Stimulated activated CD8-positive, alpha-beta memory T cell treated with anti-CD3 and anti-CD28 coated beads, Interleukin-12 subunit alpha, Interleukin-12 subunit beta, amount 100 ng/mL, for 4 hours (primary cell): ENCODE data around the gene TREML1.
"Not testable (repeated sequence)": the region's sequence is repeated elsewhere in the genome, so short reads cannot be mapped to it uniquely, and the experiment has no call there.

Experiments used
- DNase-seq: peaks from one replicate; pipeline ENCODE4 v3.0.0-alpha.2; 2020; ENCODE audit warnings: low read depth

Gene TREML1, protein sequence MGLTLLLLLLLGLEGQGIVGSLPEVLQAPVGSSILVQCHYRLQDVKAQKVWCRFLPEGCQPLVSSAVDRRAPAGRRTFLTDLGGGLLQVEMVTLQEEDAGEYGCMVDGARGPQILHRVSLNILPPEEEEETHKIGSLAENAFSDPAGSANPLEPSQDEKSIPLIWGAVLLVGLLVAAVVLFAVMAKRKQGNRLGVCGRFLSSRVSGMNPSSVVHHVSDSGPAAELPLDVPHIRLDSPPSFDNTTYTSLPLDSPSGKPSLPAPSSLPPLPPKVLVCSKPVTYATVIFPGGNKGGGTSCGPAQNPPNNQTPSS

DNA sequence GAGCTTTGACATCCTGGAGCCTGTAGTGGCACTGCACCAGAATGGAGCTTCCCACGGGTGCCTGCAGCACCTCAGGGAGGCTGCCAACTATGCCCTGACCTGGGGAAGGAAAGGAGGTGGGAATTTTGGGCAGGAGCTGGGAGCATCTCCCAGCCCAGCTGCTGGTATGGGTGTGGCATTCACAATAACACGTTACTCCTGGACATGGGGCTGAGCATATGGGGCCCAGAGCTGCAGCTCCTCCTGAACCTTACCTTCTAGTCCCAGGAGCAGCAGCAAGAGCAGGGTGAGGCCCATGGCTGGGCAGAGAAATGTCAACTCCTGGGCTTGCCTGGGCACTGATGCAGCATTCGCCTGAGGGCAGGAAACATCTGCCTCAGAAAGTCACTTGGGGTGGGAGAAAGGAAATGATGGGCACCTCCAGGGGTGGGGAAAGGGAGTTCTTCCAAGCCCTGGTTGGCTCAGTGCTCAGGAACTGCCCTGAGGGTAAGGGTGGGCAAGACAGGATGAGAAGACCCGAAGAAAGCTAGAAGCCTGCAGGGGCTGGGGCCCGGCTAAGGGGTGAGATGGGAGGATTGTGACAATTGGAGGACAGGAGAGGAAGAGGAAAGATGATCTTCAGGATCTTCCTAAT is at the start of gene TREML1:
Gene TREML1 (minus strand): TSS at position 356 of the 634 bp plus-strand sequence. CDS start 59 bp downstream, at position 297.
- no peak for DNase-seq

DNA sequence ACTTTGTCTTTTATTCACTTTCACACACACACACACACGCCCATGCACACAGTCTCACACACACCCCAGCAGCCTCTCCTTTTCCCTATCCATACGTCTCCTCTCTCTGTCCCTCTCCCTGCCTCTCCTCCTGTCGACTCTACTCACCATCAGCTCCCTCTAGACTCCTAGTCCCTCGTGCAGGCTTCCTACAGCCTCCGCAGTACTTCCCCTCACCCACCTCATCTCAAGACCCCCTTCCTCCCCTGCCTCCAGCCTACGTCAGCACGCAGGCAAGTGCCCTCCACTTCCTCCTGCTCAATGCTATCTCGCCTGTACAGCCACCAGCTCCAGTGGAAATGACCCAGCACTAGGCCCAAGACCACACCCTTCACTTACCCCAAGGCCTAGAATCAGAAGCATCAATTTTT is 47.6 kb upstream of the TREML1 start:
- no peak for DNase-seq

DNA sequence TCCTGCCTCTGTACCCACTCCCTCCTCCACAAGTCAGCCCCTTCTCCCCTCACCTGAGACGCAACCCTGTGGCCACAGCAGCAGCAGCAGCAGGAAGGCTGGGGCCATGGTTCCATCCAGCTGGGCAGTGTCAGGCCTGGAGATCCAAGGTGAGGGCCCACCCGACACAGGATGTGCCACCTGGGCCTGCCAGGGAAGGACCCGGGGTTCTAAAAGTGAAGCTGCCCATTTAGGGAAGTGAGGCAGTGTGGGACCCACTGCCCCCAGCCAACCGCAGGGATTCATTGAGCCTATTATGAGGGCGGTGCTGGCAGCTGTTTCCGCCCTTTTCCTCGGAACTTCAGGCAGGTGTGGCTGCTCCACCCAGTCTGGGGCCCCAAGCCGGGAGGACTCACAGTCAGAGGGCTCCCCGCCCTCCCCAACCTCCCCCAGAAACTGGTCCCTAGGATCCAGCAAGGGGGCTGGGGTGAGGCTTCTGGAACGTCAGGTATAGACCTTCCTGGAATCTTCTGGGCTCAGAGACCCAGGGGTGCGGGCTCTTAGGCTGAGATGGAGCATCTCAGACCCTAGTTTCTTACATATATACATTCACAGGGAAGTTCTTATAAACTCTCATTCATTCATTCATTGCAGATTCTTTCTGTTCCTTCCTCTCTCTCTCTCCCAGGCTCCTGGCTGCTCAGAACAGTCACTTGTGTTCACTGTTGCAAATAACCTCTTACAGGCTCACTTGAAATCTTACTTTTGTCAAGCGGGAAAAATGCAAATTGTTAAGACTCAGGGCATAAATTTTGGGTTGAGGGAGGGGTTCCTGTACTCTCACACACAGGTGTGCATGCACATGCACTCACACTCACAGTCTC is 47.0 kb upstream of the TREML1 start, which contains the start of gene TREML2:
Gene TREML2 (minus strand): TSS at position 249 of the 863 bp plus-strand sequence. CDS start 141 bp downstream, at position 108.
- no peak for DNase-seq

DNA sequence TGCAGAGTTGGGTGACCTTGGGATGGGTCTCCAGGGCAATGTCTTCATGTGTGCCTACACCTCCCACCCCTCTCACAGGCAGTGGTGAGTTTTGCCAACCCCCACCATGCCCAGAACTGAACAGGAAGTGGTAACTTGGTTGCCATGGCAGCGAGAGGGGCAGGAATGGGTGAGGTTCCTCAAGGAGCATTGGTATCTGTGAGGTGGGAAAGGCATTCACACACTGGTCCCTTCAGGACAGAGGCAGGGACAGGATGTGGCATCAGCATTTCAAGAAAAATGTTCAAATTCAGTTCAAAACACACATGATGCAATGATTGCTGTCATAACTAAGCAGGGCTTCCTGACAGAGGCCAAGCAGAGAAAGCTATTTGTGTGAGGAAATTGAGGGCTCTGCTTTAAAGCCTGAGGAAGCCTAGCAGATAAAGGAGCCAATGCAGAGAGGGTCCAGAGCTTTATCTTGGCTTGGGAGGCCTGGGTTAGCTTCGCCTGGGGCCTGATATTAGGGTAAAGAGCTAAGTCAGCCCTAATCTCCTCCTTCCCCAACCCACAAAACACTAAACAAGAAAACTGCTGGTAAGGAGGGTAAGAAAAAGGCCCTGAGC is 46.3 kb upstream of the TREML1 start:
- no peak for DNase-seq

DNA sequence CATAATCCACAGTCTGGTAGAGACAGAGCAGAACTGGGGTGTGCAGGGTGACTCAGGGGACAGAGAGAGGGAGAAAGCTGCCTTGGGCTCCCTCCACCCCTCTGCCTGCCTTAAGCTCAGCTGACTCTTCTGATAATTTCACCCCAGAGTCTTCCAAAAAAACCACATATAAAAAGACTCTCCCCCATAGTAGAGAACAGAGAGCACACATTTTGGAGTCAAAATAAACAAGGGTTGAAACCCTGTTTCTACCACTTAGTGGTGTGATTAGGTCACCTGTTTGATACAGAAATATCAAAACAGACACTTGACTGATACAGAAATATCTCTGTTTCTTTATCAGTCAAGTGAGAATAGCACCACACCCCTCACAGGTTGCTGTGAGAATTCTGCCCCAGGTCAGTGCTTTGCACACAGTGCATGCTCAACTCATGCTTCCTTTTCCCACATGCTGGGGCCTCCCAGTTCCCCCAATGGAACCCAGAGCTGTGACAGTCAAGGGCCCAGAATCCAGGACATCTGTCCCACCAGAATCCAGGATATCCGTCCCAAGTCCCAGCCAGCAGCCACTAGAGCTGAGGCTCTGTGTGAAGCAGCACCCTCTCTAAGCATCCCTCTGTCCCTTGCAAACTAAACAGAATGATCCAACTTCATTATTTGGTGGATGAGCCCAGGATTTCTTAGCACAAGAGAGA is 45.6 kb upstream of the TREML1 start:
- no peak for DNase-seq

DNA sequence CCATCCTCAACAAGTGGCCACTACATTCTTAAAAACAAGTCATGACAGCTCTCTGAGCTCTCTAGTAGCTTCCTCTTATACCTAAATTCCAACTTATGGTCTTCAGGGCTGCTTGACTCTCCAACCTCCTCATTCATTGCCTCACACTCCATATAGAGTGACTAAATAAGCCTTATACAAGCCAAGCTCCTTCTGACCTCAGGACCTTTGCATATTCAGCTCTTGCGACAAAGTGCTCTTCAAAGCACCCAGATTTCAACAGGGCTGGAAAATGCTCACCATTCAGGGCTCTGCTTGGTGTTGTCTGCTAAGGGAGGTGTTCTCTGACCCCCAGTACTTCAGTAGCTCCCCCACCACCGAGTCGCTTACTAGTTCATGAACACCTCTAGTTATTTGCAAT is 43.1 kb upstream of the TREML1 start:
- DNase-seq = no peak

DNA sequence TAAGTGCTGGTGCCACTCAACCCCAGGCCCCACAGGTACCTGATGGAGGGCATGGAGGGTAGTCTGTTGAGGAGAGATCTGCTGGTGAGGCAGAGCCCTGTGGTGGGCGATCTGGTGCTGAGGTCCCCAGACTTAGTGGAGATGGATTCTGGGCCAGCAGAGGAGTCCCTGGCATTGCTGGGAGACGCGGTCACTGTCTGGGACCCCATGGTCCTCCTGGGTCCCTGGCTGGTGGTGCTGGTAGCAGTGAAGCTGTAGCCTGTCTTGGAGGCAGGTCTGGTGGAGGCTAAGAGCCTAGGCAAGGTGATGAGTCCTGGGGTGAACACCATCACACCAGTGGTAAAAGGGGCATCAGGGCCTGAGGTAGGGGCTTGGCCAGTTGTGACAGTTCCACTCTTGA is 40.2 kb upstream of the TREML1 start:
- no peak for DNase-seq

DNA sequence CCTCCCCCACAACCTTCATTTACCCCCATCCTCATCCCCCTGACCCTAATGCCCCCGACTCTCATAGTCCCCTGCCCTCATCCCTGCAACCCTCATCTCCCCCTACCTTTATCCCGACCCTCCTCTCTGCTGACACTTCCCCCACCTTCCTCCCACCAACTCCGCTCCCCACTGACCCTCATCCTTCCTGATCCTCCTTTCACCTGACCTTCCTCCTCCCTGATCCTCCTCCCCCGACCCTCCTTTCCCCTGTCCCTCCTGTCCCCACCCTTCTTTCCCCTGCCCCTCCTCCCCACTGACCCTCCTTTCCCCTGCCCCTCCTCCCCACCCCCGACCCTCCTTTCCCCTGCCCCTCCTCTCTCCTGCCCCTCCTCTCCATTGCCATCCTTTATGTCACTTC is 39.7 kb upstream of the TREML1 start:
- no peak for DNase-seq

DNA sequence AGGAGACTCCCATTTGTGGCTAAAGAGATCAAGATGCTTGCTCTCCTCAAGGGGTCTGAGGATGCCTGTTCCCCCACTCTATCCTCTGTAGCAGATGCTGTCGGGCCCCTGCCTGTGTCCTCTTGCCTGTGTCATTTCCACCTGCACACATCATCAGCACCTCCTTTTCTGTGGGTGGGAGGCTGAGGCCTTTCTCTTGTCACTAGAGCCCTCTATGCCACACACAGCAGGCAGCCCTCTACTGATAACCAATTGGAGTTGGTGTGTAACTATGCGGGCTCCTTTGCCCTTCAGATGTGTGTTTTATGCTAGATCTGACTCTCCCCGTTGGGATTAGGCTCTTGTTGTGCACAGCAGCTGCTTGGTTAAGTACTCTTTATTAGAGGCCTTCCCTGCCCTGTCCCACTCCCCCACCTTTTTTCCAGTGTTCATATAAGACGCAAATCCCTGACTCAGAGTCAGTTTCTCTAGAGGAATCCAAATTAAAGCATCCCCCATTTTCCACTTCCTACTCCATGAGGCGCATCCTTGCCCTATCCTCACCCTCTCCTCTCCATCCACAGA is 39.1 kb upstream of the TREML1 start:
- no peak for DNase-seq

DNA sequence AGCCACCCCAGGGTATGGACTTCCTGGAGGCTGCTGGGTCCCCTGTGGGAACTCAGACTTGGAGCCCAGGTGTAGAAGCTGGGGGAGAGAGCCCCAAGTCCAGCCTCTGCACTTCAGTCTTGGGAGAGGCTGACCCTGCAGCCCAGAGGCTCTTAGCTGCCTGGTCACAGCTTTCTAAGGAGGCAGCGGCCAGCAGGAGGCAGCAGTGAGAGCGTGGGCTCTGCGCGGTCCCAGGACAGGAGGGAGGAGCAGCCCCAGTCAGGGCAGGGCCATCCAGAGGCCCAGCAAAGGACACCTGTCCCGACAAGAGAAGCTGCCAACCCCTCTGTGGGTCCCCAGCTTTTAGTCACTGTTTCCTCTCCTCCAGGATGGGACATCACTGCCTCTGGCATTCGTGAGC is 37.4 kb upstream of the TREML1 start:
- no peak for DNase-seq

DNA sequence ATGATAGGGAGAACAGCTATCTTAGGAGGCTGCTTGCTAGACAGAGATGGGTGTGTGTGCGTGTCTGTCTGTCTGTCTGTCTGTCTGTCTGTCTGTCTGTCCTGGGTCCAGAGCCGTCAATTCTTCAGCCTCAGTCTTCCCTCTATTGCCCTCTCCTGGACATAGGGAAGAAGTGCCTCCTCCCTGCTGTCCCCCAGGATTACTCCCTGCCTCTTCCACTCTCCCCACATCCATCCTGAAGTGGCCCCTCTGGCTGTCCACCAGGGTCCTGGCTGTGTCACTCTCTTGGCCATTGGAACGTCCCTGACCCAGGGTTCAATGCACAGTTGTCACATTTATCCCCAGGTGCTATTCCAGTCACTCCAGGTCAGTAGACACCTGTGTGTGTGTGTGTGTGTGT is 36.6 kb upstream of the TREML1 start:
- no peak for DNase-seq

DNA sequence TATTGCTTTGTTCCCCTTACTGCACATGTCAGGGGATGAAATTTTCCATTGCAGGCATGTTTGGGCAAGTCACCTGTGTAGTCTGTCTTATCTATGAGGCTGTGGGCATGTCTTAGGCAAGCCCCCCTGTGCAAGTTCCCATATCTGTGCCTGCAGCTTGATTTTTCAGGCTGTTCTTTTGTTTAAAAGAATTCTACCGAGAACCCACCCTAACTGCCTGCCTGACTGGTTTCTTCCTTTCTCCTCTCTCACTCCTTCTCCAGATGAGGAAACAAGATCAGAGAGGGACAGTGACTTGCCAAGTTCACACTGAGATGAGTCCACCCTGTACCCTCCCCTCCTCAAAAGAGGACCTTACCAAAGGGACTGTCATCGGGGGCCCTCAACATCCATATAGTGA is 35.8 kb upstream of the TREML1 start:
- DNase-seq = no peak

DNA sequence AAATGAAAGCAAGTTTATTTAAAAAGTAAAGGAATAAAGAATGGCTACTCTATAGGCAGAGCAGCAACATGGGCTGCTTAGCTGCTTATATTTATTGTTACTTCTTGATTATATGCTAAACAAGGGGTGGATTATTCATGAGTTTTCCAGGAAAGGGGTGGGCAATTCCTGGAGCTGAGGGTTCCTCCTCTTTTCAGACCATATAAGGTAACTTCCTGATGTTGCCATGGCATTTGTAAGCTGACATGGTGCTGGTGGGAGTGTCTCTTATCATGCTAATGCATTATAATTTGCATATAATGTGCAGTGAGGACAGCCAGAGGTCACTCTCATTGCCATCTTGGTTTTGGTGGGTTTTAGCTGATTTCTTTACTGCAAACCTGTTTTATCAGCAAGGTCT is 34.9 kb upstream of the TREML1 start:
- DNase-seq = not testable (repeated sequence)

DNA sequence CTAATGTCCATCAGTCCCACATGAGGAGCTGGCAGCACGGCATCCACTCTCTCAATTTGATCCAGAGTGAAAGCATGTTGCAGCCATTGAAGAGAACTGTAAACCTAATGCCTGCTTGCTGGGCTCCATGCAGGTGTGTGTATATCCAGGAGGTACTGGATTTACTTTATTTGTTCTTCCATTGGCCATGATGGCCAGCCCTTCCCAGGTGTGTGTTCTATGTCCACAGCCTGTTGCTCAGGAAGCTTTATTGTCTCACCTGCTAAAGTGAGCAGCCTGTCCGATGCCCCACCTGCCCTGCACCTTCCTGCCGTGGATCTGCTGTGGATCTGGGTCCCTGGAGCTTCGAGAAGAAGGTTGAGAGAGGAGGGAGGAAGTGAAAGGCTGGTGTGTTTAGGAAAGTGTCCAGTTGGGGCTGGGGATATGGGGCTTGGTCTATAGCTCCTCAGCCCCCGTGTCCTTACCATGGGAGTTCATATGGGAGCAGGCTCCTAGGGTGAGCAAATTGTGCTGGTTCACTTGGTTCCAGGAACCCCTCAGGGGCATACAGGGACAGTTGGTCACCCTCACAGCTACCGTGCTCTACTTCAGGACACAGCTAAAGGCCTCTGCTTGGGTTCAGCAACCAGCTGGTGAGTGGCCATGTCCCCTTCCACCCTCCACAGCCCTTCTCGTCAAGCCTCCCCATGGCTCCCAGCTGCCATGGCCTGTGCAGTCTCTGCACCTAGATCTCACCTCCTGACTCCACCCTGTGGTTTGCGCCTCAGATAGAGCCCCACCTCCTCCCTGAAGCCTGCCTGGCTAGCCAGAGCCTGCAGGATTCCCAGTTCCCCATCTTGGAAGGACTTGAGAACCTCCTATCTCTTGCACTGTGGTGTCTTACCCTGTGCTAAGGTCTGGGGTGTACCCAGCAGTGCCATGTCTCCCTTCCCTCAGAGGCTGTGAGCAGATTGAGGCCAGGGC is 34.1 kb upstream of the TREML1 start:
- no peak for DNase-seq

DNA sequence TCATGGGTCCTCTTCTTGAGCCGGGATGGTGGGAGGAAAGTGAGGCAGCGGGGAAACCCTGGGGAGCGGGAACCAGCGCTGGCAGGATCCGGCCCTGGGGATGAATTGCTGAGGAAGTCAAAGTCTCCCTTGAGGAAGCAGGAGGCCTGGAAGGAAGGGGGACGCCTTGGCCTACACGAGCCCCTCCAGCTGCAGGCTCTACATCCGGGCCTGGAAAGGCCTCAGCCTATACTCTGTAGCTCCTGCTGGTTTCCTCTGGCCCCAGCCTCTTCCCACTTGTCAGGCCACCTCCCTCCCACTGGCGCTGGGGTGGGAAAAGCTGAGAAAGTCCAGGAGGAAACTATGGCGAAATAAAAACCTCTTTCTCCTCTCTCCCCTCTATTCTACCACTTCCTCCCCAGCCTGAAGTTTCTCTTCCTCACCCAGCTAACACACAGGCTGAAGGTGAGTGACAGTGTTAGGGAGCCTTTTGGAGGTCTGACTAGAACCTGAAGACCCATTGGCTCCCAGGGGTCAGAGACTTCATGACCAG is 31.9 kb upstream of the TREML1 start:
- no peak for DNase-seq

DNA sequence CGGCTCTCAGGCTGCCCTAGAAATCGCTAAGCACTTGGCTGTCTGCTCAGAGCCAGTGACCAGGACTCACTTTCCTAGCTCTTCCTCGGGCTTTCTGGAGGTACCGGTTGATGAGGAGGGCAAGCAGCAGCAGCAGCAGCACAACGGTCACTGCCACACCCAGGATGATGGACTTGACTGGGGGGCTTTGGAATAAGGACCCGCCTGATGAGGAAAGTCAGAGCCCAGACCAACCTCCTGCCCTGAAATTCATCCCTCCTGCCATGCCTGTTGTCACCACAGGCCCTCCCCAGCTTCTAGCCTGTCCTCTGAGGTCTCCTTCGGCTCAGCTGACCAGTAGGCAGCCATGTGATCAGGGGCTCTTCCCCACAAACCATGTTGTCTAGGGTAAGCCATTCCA is 30.6 kb upstream of the TREML1 start:
- DNase-seq = no peak

DNA sequence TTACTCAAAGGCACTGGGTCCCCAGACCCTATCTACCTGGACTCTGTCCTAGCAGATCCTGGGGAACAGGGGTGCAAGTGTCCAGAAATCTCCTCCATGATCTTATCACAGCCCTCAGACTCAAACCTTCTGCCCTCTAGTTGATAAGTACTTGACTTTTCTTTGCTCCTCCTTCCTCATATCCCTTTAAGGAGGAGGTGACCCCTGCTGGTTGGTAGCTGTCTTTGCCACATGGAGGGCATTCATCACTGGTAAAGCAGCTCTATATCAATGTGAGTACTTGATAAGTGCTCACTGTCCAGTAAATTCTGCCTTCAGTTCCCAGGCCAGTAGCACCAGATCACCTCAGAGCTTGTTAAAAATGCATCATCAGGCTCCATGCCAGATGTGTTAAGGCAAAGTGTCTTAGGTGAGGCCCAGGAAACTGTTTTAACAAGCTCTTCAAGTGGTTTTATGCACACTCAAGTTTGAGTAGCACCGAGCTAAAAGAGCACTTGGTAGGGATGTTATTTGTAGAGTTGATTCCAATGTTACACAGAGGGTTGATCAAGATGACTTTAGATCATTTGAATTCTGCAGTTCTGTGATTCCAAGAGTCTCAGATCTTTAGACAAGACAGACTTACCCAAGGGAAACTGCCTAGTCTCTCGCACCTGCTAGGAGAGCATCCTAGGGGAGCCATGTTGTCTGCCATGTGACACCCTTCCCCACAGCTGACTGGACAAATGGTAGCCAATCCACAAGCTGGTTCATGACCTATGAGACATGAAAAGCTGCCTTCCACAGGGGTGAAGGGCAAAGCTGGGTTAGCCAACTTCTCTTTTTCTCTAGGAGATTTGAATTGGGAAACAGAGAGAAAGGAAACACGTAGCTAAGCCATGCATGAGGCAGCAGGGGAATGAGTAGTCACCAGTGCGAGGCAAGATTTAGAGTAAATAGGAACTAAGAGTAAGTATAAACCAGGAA is 28.2 kb upstream of the TREML1 start:
- no peak for DNase-seq

DNA sequence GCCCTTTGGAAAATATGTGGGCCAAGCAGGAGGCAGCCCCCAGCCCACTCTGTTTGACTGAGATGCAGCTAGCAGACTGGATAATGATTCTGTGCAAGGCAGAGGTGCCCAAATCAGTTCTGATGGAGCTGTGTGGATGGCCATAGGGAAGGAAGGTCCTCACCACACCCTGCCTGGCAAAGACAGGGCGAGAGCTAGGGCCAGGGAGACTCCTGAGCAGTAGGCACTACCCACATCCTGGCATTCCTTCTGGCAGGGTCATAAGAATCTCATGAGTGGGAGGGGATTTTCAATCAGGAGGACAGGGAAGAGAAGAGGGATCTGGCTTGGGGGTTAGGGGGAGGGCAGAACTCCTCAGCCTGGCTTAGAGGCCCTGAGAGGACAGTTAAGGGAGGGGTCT is 27.4 kb upstream of the TREML1 start:
- DNase-seq = no peak

DNA sequence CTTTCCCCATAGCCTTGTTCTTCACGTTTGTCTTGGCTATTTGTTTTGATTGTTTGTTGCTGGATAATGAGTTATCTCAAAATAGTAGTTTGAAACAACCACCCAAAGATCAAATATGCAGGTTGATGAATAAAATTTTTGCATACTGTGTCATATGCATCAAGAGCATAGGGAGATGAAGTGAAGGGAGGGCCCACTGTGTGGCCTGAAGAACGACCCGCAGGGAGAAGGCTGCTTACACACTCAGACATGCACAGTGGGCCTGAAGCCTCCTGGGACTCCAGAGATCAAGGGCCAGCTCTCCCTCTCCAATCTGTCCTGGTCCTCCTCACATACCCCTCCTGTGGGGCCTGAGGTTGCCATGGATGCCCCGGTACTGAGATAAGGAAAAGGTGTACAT is 25.0 kb upstream of the TREML1 start:
- DNase-seq = no peak
